ENCODE measurements around the gene TTC38.
A peak's percentile ranks its signal among the peaks of the same experiment; 100 is the strongest.

TTC38 gene

GRCh38 chr22:46244771-46245170, 23.0 kb upstream of the TTC38 start:
- no peak for DNase-seq (ENCODE audit: low read depth)
- H3K4me3 ChIP-seq (replicated peaks; ENCODE audit: low read depth, low read length) = no peak overlapping the region
- TF ChIP-seq, protein P1, sequence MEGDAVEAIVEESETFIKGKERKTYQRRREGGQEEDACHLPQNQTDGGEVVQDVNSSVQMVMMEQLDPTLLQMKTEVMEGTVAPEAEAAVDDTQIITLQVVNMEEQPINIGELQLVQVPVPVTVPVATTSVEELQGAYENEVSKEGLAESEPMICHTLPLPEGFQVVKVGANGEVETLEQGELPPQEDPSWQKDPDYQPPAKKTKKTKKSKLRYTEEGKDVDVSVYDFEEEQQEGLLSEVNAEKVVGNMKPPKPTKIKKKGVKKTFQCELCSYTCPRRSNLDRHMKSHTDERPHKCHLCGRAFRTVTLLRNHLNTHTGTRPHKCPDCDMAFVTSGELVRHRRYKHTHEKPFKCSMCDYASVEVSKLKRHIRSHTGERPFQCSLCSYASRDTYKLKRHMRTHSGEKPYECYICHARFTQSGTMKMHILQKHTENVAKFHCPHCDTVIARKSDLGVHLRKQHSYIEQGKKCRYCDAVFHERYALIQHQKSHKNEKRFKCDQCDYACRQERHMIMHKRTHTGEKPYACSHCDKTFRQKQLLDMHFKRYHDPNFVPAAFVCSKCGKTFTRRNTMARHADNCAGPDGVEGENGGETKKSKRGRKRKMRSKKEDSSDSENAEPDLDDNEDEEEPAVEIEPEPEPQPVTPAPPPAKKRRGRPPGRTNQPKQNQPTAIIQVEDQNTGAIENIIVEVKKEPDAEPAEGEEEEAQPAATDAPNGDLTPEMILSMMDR (IDR thresholded peaks at IDR 0.05; ENCODE audit: low read length, missing control alignments) = no peak

DNA sequence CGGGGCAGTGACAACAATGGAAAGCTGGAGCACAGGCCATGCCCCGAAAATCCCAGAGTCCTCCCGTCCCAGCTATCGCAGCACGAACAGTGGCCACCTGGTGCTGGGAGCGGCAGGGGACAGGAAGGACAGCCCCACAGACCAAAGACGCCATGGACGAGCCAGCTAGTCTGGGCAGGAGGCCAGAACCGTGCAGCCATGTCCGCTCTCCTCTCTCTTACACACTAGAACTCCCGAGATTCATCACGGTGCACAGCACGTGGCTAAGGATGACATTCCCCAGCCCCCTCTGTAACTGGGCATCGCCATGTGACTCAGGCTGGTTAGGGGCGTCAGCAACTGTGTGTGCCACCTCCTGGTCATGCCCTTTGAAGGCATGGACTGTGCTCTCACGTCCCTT, 22.3 kb upstream of the TTC38 start:
- DNase-seq (ENCODE audit: low read depth) = peak; percentile 18
- no peak overlapping the region for H3K4me3 ChIP-seq (replicated peaks; ENCODE audit: low read depth, low read length)
- TF ChIP-seq, protein P1 (IDR thresholded peaks at IDR 0.05; ENCODE audit: low read length, missing control alignments) = no peak

- TF ChIP-seq, protein P1 (IDR thresholded peaks at IDR 0.05; ENCODE audit: low read length, missing control alignments) = no peak
- H3K4me3 ChIP-seq (replicated peaks; ENCODE audit: low read depth, low read length) = no peak overlapping the region
- DNase-seq (ENCODE audit: low read depth) = no peak
Observed at GRCh38 chr22:46246178-46246577, 21.6 kb upstream of the TTC38 start.

GRCh38 chr22:46247443-46247975, 20.3 kb upstream of the TTC38 start:
- no peak overlapping the region for H3K4me3 ChIP-seq (replicated peaks; ENCODE audit: low read depth, low read length)
- no peak for DNase-seq (ENCODE audit: low read depth)
- TF ChIP-seq, protein P1 (IDR thresholded peaks at IDR 0.05; ENCODE audit: low read length, missing control alignments) = no peak

DNA sequence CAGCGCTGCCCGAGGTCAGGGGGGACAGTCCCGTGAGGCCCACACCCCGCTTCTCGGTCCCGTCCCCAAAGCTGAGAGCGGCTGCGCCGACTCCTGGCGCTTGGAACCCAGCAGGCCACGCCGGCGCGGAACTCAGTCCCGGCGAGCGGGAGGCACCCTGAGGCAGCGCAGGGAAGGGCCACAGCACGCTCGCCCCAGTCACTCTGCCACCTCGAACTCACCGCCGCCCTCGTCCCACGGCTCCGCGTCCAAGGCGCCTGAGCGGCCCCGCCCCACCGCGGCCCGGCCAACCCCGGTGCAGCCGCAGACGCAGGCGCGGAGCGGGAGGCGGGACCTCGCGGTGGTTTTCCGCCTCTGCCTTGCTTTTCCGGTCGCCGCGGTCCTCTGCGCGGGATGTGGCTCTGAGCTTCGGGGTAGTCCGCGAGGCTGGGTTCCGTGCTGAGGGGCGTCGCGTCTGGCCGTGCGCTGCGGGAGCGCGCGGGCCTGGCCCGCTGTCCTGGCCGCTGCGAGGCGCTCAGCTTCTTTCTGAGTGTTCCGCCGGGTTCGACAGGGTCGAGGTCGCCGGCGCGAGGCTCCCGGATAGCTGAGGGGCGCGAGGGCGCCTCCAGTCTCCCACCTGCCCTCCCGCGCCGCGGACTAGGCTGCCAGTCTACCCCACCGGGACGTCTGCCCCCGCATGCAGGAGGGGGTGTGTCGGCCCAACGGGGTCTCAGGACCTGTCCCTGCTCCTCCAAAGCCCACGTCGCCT, 17.6 kb upstream of the TTC38 start, which contains the start of gene CDPF1:
TSS of gene CDPF1 (minus strand) at position 259 of the 748 bp plus-strand sequence. CDS start 2,009 bp downstream, outside the sequence.
- TF ChIP-seq, protein P1 (IDR thresholded peaks at IDR 0.05; ENCODE audit: low read length, missing control alignments) = no peak
- peak; percentile 79 for DNase-seq (ENCODE audit: low read depth)

DNA sequence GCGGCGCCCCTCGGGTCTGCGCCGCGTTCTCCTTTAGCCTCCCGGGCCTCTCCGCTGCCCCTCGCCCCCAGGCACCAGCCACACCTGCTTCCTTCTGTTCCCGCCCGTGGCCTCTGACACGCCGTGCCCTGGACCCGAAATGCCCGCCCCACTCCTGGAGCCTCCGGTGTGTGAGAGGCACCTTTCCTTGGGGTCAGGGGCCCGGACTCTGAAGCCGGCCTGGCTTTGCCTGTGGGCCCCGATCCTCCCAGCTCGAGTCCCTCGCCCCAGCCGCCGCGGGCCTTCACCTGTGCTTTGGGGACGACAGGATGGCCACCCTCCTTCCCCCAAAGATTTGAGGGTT, 17.1 kb upstream of the TTC38 start:
- TF ChIP-seq, protein P1 (IDR thresholded peaks at IDR 0.05; ENCODE audit: low read length, missing control alignments) = no peak
- peak overlapping the region; percentile 83 for H3K4me3 ChIP-seq (replicated peaks; ENCODE audit: low read depth, low read length)
- DNase-seq (ENCODE audit: low read depth) = no peak

More for the DNA sequence above, 17.6 kb upstream of the TTC38 start, which contains the start of gene CDPF1:
- peak within 1 kb of the TSS; percentile 83 for H3K4me3 ChIP-seq (replicated peaks; ENCODE audit: low read depth, low read length)
